ENCODE data around the gene IL25. TPM values are rescaled to one million over a fixed set of nuclear protein-coding genes. Genes with fewer than 3 reads are reported as not detected.

The IL25 gene
- total and polyA plus RNA-seq, 2 experiments from 2014 or later = not detected

GRCh38 chr14:23335623-23336022 is 37.0 kb upstream of the IL25 start:
- Mint-ChIP-seq H3K9me3 (peaks cover 38% of the 10 kb centered on the region), H3K36me3 (ENCODE audit: low read depth) (peaks cover 10% of the 10 kb centered on the region; the same call in 2 of the 3 replicates), H3K4me1 (no peaks in the 10 kb centered on the region), H3K27ac (no peak overlapping the region), H3K27me3 (ENCODE audit: insufficient read depth, low read depth, poor library complexity) (peaks cover 2% of the 10 kb centered on the region), H3K4me3 (no peak overlapping the region)
- DNase-seq (ENCODE audit: low spot score) (no peak), ATAC-seq (no peak)
- Histone ChIP-seq H2AFZ (no peak overlapping the region), H3K4me2 (no peak overlapping the region), H3K27ac (ENCODE audit: low read depth) (no peak overlapping the region), H3K4me3 (no peak overlapping the region), H3K4me1 (ENCODE audit: insufficient read depth) (no peaks in the 10 kb centered on the region), H4K20me1 (replicated peaks; ENCODE audit: insufficient read depth) (no peaks in the 10 kb centered on the region), H3F3A (replicated peaks; ENCODE audit: low read depth) (no peaks in the 10 kb centered on the region), H3K27me3 (ENCODE audit: insufficient read depth) (no peaks in the 10 kb centered on the region; the same call in 1 of the 2 replicates), H3K36me3 (ENCODE audit: insufficient read depth) (0 out of 2 replicates have a peak, but pooled peaks cover 4% of the 10 kb centered on the region), H3K9me2 (ENCODE audit: insufficient read depth) (0 out of 2 replicates have a peak, but pooled peaks cover 10% of the 10 kb centered on the region), H3K79me2 (replicated peaks; ENCODE audit: insufficient read depth) (no peaks in the 10 kb centered on the region)
- TF ChIP-seq, protein P1, sequence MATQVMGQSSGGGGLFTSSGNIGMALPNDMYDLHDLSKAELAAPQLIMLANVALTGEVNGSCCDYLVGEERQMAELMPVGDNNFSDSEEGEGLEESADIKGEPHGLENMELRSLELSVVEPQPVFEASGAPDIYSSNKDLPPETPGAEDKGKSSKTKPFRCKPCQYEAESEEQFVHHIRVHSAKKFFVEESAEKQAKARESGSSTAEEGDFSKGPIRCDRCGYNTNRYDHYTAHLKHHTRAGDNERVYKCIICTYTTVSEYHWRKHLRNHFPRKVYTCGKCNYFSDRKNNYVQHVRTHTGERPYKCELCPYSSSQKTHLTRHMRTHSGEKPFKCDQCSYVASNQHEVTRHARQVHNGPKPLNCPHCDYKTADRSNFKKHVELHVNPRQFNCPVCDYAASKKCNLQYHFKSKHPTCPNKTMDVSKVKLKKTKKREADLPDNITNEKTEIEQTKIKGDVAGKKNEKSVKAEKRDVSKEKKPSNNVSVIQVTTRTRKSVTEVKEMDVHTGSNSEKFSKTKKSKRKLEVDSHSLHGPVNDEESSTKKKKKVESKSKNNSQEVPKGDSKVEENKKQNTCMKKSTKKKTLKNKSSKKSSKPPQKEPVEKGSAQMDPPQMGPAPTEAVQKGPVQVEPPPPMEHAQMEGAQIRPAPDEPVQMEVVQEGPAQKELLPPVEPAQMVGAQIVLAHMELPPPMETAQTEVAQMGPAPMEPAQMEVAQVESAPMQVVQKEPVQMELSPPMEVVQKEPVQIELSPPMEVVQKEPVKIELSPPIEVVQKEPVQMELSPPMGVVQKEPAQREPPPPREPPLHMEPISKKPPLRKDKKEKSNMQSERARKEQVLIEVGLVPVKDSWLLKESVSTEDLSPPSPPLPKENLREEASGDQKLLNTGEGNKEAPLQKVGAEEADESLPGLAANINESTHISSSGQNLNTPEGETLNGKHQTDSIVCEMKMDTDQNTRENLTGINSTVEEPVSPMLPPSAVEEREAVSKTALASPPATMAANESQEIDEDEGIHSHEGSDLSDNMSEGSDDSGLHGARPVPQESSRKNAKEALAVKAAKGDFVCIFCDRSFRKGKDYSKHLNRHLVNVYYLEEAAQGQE (IDR thresholded peaks at IDR 0.05; ENCODE audit: unreplicated experiment) = no peak
- TF ChIP-seq EZH2phosphoT487 (IDR thresholded peaks at IDR 0.05; ENCODE audit: unreplicated experiment) (no peak), EZH2 (IDR thresholded peaks at IDR 0.05; ENCODE audit: low read depth, unreplicated experiment) (no peak), CTCF (conservative IDR thresholded peaks at IDR 0.05; ENCODE audit: low read depth in 2 of 2) (no peak), ZNF331 (CRISPR knock-in tag; IDR thresholded peaks at IDR 0.05; ENCODE audit: low read depth) (no peak), POLR2AphosphoS5 (IDR thresholded peaks at IDR 0.05; ENCODE audit: low read depth) (no peak), NANOG (IDR thresholded peaks at IDR 0.05; ENCODE audit: borderline replicate concordance) (no peak), ZNF114 (CRISPR knock-in tag; IDR thresholded peaks at IDR 0.05) (no peak)
- TF ChIP-seq, protein P2, sequence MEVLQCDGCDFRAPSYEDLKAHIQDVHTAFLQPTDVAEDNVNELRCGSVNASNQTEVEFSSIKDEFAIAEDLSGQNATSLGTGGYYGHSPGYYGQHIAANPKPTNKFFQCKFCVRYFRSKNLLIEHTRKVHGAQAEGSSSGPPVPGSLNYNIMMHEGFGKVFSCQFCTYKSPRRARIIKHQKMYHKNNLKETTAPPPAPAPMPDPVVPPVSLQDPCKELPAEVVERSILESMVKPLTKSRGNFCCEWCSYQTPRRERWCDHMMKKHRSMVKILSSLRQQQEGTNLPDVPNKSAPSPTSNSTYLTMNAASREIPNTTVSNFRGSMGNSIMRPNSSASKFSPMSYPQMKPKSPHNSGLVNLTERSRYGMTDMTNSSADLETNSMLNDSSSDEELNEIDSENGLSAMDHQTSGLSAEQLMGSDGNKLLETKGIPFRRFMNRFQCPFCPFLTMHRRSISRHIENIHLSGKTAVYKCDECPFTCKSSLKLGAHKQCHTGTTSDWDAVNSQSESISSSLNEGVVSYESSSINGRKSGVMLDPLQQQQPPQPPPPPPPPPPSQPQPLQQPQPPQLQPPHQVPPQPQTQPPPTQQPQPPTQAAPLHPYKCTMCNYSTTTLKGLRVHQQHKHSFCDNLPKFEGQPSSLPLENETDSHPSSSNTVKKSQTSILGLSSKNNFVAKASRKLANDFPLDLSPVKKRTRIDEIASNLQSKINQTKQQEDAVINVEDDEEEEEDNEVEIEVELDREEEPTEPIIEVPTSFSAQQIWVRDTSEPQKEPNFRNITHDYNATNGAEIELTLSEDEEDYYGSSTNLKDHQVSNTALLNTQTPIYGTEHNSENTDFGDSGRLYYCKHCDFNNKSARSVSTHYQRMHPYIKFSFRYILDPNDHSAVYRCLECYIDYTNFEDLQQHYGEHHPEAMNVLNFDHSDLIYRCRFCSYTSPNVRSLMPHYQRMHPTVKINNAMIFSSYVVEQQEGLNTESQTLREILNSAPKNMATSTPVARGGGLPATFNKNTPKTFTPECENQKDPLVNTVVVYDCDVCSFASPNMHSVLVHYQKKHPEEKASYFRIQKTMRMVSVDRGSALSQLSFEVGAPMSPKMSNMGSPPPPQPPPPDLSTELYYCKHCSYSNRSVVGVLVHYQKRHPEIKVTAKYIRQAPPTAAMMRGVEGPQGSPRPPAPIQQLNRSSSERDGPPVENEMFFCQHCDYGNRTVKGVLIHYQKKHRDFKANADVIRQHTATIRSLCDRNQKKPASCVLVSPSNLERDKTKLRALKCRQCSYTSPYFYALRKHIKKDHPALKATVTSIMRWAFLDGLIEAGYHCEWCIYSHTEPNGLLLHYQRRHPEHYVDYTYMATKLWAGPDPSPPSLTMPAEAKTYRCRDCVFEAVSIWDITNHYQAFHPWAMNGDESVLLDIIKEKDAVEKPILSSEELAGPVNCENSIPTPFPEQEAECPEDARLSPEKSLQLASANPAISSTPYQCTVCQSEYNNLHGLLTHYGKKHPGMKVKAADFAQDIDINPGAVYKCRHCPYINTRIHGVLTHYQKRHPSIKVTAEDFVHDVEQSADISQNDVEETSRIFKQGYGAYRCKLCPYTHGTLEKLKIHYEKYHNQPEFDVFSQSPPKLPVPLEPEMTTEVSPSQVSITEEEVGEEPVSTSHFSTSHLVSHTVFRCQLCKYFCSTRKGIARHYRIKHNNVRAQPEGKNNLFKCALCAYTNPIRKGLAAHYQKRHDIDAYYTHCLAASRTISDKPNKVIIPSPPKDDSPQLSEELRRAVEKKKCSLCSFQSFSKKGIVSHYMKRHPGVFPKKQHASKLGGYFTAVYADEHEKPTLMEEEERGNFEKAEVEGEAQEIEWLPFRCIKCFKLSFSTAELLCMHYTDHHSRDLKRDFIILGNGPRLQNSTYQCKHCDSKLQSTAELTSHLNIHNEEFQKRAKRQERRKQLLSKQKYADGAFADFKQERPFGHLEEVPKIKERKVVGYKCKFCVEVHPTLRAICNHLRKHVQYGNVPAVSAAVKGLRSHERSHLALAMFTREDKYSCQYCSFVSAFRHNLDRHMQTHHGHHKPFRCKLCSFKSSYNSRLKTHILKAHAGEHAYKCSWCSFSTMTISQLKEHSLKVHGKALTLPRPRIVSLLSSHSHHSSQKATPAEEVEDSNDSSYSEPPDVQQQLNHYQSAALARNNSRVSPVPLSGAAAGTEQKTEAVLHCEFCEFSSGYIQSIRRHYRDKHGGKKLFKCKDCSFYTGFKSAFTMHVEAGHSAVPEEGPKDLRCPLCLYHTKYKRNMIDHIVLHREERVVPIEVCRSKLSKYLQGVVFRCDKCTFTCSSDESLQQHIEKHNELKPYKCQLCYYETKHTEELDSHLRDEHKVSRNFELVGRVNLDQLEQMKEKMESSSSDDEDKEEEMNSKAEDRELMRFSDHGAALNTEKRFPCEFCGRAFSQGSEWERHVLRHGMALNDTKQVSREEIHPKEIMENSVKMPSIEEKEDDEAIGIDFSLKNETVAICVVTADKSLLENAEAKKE (CRISPR knock-in tag; IDR thresholded peaks at IDR 0.05) = no peak

Data from GM23338 (cell line).